K562 (cell line): Measurements from ENCODE around the gene PTK6. TPM values are rescaled to one million over a fixed set of nuclear protein-coding genes. Genes with fewer than 3 reads are reported as not detected.

Source experiments
- BRD4 ChIP-seq: fragments of 200-600 bp; sonication (generic); IDR thresholded peaks from 2 replicates; pipeline ENCODE4 v1.6.1; 2017; ENCODE audit warnings: inconsistent platforms
- CREB1 ChIP-seq, 2 experiments: sonication (generic) in 1 of 2; formaldehyde crosslinking in 1 of 2; IDR thresholded peaks; 2 replicates each; pipeline versions ENCODE4 v1.6.1 to v1.8.0; 2012 to 2022; ENCODE audit warnings: inconsistent platforms in 1 of 2, mild to moderate bottlenecking in 1 of 2, missing genetic modification reagents in 1 of 2, moderate library complexity in 1 of 2
- DPF2 ChIP-seq: fragments of 450-650 bp; IDR thresholded peaks from 2 replicates; pipeline ENCODE4 v1.6.1; 2016
- E2F6 ChIP-seq, 2 experiments: IDR thresholded peaks; 2 replicates each; pipeline ENCODE4 v1.6.1; 2011; ENCODE audit warnings: borderline replicate concordance in 1 of 2, control low read depth in 1 of 2, low read depth in 1 of 2, low read length in 1 of 2, mild to moderate bottlenecking in 1 of 2, mixed read lengths in 1 of 2, moderate library complexity in 1 of 2; ENCODE audit not compliant: insufficient read depth in 1 of 2, insufficient read length in 1 of 2, poor library complexity in 1 of 2, severe bottlenecking in 1 of 2; ENCODE audit errors: extremely low read depth in 1 of 2
- ESRRB ChIP-seq: fragments of 250-450 bp; sonication (Bioruptor Pico); IDR thresholded peaks from 2 replicates; pipeline ENCODE4 v1.5.0; 2020; ENCODE audit warnings: mild to moderate bottlenecking, moderate library complexity, borderline replicate concordance
- FOXJ2 ChIP-seq: fragments of 200-800 bp; sonication (Bioruptor generic); IDR thresholded peaks from 2 replicates; pipeline ENCODE4 v1.6.1; 2016; ENCODE audit warnings: missing genetic modification characterization, missing compliant biosample characterization
- MTA2 ChIP-seq: fragments of 450-650 bp; IDR thresholded peaks from 2 replicates; pipeline ENCODE4 v1.6.1; 2016; ENCODE audit warnings: low read depth
- SMARCA4 ChIP-seq: fragments of 450-650 bp; IDR thresholded peaks from 2 replicates; pipeline ENCODE4 v1.6.1; 2016
- TAF15 ChIP-seq: fragments of 200-400 bp; formaldehyde crosslinking; IDR thresholded peaks from 2 replicates; pipeline ENCODE4 v1.6.1; 2017; ENCODE audit warnings: mild to moderate bottlenecking, low read depth, low read length, moderate library complexity
- TCF7L2 ChIP-seq: fragments of 150-350 bp; IDR thresholded peaks from 2 replicates; pipeline ENCODE4 v1.6.1; 2016; ENCODE audit warnings: low read depth, mild to moderate bottlenecking, low read length, moderate library complexity
- THAP7 ChIP-seq: fragments of 250-450 bp; sonication (Bioruptor Pico); IDR thresholded peaks from 2 replicates; pipeline ENCODE4 v1.5.0; 2021
- THRAP3 ChIP-seq: fragments of 450-650 bp; IDR thresholded peaks from 2 replicates; pipeline ENCODE4 v1.6.1; 2016; ENCODE audit warnings: mild to moderate bottlenecking, inconsistent platforms, borderline replicate concordance
- TSC22D4 ChIP-seq: fragments of 450-650 bp; IDR thresholded peaks from 2 replicates; pipeline ENCODE4 v1.6.1; 2016; ENCODE audit warnings: missing genetic modification characterization, missing biosample characterization, control low read depth
- ZBTB8A ChIP-seq: fragments of 450-650 bp; IDR thresholded peaks from 2 replicates; pipeline ENCODE4 v1.6.1; 2018; ENCODE audit warnings: mild to moderate bottlenecking, moderate library complexity; ENCODE audit not compliant: partially characterized antibody
- ZFP36 ChIP-seq: fragments of 150-350 bp; IDR thresholded peaks from 2 replicates; pipeline ENCODE4 v1.6.1; 2018; ENCODE audit warnings: low read length, low read depth; ENCODE audit not compliant: partially characterized antibody
- ZNF133 ChIP-seq: fragments of 250-450 bp; sonication (Bioruptor Pico); IDR thresholded peaks from 2 replicates; pipeline ENCODE4 v1.4.0; 2020; ENCODE audit warnings: mild to moderate bottlenecking
- ZNF431 ChIP-seq: sonication (generic); formaldehyde crosslinking; IDR thresholded peaks from 2 replicates; pipeline ENCODE4 v1.8.0; 2022; ENCODE audit warnings: mild to moderate bottlenecking, missing genetic modification reagents
- polyA plus RNA-seq, 8 experiments: library from polyadenylated mRNA; depleted of rRNA in 4 of 8; stranded (reverse) in 5 of 8; unstranded in 3 of 8; fragments of >200 nt; fragmentation: Nextera tagmentation in 2 of 8; fragmentation: Illumina TruSeq in 1 of 8; extraction: Ambion mirVana in 2 of 8; extraction: Trizol in 1 of 8; gene quantifications; 2 replicates each; pipeline versions ENCODE4 v1.2.1 to v1.2.3, GENCODE V29; 2011 to 2014; ENCODE audit warnings: inconsistent platforms in 1 of 8, missing spikeins in 1 of 8
- total RNA-seq, 7 experiments: library from RNA; depleted of rRNA in 6 of 7; stranded (reverse); fragments of >200 nt in 6 of 7; fragmentation: Illumina TruSeq in 2 of 7; extraction: Trizol in 2 of 7; gene quantifications; 2 replicates each; pipeline versions ENCODE4 v1.2.1 to v1.2.3, GENCODE V29; 2011 to 2021; ENCODE audit warnings: low replicate concordance in 1 of 7

The PTK6 gene
- total and polyA plus RNA-seq, 9 of the 15 experiments (the other 6 are each of a cell fraction or from before 2014, with no cell fraction given), result 0.07 TPM; not detected in 8

DNA sequence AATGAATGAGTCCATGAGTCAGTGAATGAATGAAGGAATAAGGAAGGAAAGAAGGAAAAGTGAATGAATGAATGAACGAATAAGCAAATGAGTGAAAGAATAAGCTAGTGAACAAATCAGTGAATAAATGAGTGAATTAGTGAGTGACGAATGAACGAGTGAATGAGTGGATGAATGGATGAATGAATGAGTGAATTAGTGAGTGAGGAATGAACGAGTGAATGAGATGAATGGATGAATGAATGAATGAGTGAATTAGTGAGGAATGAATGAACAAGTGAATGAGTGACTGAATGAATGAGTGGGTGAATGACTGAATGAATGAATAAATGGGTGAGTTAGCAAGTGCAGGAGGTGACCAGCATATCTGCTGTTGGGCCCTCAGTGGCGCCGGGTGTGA is 6.6 kb upstream of the PTK6 start (continued):
- TF ChIP-seq E2F6 (IDR thresholded peaks at IDR 0.05; ENCODE audit: borderline replicate concordance in 1 of 2, extremely low read depth in 1 of 2, insufficient read depth in 1 of 2, insufficient read length in 1 of 2, low read depth in 1 of 2, low read length in 1 of 2, poor library complexity in 1 of 2, severe bottlenecking in 1 of 2) (no peak), ZNF431 (CRISPR knock-in tag) (no peak), TSC22D4 (peak; percentile 98), DPF2 (0 out of 2 replicates have a peak, but pooled peaks have one; percentile 27), BRD4 (no peak), ZNF133 (CRISPR knock-in tag) (no peak), THRAP3 (no peak), FOXJ2 (tag) (no peak), TCF7L2 (no peak), CREB1 (IDR thresholded peaks at IDR 0.05) (no peak), CREB1 (CRISPR knock-in tag; IDR thresholded peaks at IDR 0.05) (no peak), ZBTB8A (no peak), THAP7 (CRISPR knock-in tag) (no peak), ZFP36 (no peak), MTA2 (no peak), TAF15 (no peak), SMARCA4 (no peak), ESRRB (no peak)
